Measurements from ENCODE around the gene VTI1A. TPM values are rescaled to one million over a fixed set of nuclear protein-coding genes. Genes with fewer than 3 reads are reported as not detected.

The VTI1A gene
- total RNA-seq, 1 donor from 2014 or later: 34.6 TPM

GRCh38 chr10:112744181-112745096 is 297.4 kb downstream of the VTI1A start:
- Mint-ChIP-seq H3K4me1 (peaks cover 65% of the 10 kb centered on the region), H3K27me3 (ENCODE audit: low read depth) (no peaks in the 10 kb centered on the region), H3K36me3 (no peaks in the 10 kb centered on the region), H3K4me3 (no peak overlapping the region), H3K9me3 (no peaks in the 10 kb centered on the region), H3K27ac (peak overlapping the region; percentile 26)
- no peak for DNase-seq (ENCODE audit: low spot score in 2 of 2, unreplicated experiment in 2 of 2)
- TF ChIP-seq CTCF (IDR thresholded peaks at IDR 0.05; ENCODE audit: unreplicated experiment): no peak

- Mint-ChIP-seq H3K27me3 (ENCODE audit: low read depth) (no peaks in the 10 kb centered on the region), H3K36me3 (no peaks in the 10 kb centered on the region), H3K9me3 (no peaks in the 10 kb centered on the region), H3K27ac (no peak overlapping the region), H3K4me1 (peaks cover 72% of the 10 kb centered on the region), H3K4me3 (no peak overlapping the region)
- DNase-seq (ENCODE audit: low spot score in 2 of 2, unreplicated experiment in 2 of 2): no peak
- TF ChIP-seq CTCF (IDR thresholded peaks at IDR 0.05; ENCODE audit: unreplicated experiment): no peak
Observed at GRCh38 chr10:112746329-112746728, 299.3 kb downstream of the VTI1A start.

- no peak for TF ChIP-seq CTCF (IDR thresholded peaks at IDR 0.05; ENCODE audit: unreplicated experiment)
- H3K27ac Mint-ChIP-seq: peak overlapping the region; percentile 59
- no peaks in the 10 kb centered on the region for H3K27me3 Mint-ChIP-seq (ENCODE audit: low read depth)
- no peaks in the 10 kb centered on the region for H3K9me3 Mint-ChIP-seq
- peaks cover 73% of the 10 kb centered on the region for H3K4me1 Mint-ChIP-seq
- no peak overlapping the region for H3K4me3 Mint-ChIP-seq
- no peaks in the 10 kb centered on the region for H3K36me3 Mint-ChIP-seq
- DNase-seq (ENCODE audit: low spot score in 2 of 2, unreplicated experiment in 2 of 2): no peak
Observed at GRCh38 chr10:112750427-112751167, 303.6 kb downstream of the VTI1A start.

DNA sequence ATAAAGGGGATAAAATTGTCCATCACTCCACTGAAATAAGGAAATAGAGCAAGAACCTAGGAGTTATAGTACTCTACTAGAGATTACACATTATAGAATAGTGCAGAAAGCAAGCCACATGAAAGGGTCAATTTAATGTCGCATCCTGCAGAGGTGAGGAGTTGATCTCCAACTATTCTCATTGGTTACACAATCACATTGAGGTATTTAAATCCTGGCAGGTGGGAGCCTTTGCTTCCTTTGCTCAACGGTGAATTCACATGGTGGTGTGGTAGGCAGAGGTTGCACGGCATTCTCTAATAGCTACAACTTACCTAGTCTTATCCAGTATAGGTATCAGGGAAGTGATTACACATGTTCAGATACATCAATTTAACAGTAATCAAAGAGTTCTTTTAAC is 304.6 kb downstream of the VTI1A start:
- Mint-ChIP-seq H3K4me3 (no peak overlapping the region), H3K27ac (no peak overlapping the region), H3K9me3 (no peaks in the 10 kb centered on the region), H3K36me3 (no peaks in the 10 kb centered on the region), H3K4me1 (peaks cover 77% of the 10 kb centered on the region), H3K27me3 (ENCODE audit: low read depth) (no peaks in the 10 kb centered on the region)
- no peak for DNase-seq (ENCODE audit: low spot score in 2 of 2, unreplicated experiment in 2 of 2)
- TF ChIP-seq CTCF (IDR thresholded peaks at IDR 0.05; ENCODE audit: unreplicated experiment): no peak

DNA sequence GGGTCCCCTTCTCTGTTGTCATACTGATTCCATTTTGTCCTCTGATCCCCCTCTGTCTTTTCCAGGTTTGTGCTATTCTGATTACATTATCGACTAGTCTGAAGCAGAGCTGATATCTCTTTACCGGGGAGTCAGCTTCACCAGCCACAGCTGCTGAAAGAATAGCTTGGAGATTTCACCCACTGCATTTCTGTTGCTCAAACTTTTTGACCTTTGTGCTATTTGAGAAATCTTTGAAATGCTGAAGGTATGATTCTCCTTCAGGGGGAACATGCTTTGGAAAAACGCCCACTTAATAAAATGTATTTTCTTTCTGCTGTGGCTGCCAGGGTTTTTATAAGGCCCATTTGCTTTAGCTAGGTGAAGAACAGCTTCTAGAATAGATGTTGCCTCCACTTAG is 305.3 kb downstream of the VTI1A start:
- Mint-ChIP-seq H3K4me1 (peaks cover 80% of the 10 kb centered on the region), H3K9me3 (no peaks in the 10 kb centered on the region), H3K4me3 (no peak overlapping the region), H3K36me3 (no peaks in the 10 kb centered on the region), H3K27ac (peak overlapping the region; percentile 85), H3K27me3 (ENCODE audit: low read depth) (no peaks in the 10 kb centered on the region)
- no peak for TF ChIP-seq CTCF (IDR thresholded peaks at IDR 0.05; ENCODE audit: unreplicated experiment)
- DNase-seq (ENCODE audit: low spot score in 2 of 2, unreplicated experiment in 2 of 2): no peak
